Superior temporal gyrus (tissue), 1 donor: ENCODE results near the gene TMEM95.
"Not testable (repeated sequence)": the region's sequence is repeated elsewhere in the genome, so short reads cannot be mapped to it uniquely, and the experiment has no call there.

Experiments
- DNase-seq: peaks from one replicate; pipeline ENCODE4 v3.0.0-alpha.2; 2016; ENCODE audit errors: extremely low spot score

Gene TMEM95

DNA sequence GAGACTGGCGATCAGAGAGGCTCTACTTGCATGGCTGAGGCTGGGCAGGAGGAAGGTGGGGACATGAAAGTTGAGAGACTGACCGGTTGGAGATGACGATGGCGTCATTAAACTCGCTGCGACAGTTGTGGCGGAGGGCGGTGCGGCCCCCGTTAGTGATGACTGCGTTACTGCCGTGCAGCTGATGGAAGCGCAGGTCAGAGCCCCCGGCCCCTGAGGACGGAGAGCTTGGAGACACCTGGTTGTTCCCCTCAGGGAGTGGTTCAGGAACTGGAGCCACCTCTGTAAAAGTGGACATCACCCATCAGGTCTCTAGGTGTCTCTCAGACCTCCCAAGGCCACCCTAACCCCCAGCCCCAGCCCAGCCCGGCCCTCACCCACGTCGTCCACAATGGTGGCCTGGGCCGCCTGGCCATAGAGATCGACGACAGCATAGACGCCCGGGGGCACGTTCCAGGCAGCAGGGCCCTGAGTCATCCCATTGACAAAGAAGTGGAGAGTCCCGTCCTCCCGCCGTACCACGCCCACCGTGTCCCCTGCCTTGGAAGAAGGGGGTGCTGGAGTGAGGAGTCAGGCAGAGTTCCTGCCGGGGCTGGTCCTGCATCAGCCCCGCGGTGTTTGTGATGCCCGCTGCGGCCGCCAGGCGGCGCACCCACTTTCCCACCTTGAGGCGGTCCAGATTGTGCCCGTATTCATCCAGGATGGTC is 31.1 kb upstream of the TMEM95 start:
- peak; percentile 14 for DNase-seq

GRCh38 chr17:7324438-7324779 is 30.5 kb upstream of the TMEM95 start:
- DNase-seq: no peak

DNA sequence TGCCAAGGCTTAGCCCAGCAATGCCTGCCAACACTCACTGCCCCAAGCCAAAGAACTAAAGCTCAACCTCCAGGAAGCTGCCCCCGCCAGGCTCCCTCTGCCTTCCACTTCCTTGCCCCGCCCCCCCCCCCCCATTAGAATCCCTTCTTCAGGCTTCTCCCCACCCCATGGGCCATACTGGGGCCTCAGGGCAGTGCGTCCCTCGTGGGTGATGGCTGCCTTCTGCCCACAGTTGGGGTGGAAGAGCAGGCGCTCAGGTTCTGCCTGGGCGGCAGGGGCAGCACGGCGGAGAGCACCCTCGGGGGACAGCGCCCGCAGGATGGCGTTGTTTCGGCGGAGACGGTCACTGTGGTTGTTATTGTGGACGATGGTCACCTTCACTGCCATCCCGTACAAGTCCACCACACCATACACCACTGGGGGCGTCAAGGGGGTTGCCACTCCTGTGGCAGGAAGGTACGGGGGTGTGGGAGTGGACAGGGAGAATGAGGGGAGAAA is 29.9 kb upstream of the TMEM95 start:
- DNase-seq: no peak

- no peak for DNase-seq
Observed at GRCh38 chr17:7326186-7326585, 28.8 kb upstream of the TMEM95 start.

DNA sequence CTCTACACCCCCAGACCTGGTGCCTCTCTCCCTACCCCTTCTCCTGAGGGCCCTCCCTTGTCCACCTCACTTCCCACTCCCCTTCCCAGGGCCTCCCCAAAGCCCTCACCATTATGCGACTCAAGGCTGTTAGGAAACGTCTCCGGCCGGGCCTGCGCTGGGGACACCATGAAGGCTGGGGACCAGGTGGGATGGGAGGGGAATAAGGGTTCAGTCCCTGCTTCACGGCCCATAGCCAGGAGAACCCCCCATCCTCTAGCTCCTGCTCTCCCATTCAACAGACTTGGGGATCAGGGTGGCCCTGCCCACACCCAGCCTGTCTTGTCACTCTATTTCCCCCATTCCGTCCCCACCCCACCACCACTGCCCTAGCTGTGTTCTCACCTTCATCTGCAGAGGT is 27.9 kb upstream of the TMEM95 start:
- DNase-seq: no peak

GRCh38 chr17:7327501-7327900 is 27.5 kb upstream of the TMEM95 start:
- DNase-seq: no peak

DNA sequence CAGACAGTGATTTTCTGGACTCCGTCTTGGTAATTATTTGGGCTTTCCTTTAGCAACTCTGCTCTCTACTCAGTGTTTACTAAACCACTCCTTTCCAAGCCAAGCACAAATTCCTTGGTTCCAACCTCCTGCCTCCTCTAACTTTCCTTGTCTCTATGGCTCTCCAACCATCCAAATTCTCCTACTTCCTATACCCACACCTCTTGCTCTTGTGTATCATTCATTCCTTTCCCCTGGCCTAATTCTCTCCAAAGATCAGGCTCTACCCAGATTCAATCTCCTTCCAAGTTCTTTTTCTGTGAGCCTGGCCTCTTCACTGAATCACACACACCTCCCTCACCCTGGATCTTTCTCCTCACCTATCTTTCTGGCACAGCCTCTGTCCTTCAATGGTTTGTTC is 26.9 kb upstream of the TMEM95 start:
- no peak for DNase-seq

GRCh38 chr17:7328840-7329373 is 26.0 kb upstream of the TMEM95 start, which contains the start of gene NEURL4:
Gene NEURL4 (minus strand): TSS chr17:7329335. CDS start chr17:7329312, 23 bp downstream.
- peak; percentile 10 for DNase-seq

DNA sequence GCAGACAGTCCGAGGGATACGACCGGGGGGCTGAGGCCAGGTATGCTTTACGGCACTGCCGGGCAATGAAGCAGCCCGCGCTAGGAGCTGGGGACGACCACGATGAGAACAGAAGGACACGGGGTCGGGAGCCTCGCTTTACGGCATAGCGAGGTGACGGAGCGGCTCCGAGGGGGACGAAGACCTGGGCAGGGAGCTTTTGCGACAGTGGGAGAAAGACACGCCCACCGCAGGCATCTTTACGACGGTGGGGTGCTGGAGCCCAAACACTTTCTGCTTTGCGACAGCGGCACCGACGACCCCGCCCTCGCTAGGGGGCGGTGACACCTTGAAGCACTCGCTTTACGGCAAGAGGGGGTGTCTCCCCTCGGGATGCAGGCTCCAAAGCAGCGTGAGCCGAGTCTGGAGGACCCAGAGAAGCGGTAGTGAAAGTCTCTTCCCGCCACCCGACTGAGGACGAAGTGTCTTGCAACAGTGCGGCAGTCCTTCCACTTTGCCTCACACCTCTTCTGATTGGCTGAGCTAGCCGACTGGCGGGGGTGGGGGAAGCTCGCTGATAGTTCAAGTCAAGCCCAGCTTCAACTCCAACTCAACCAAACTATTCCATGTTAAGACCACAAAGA is 25.5 kb upstream of the TMEM95 start:
- peak; percentile 99 for DNase-seq

- no peak for DNase-seq
Observed at GRCh38 chr17:7329997-7330637, 24.8 kb upstream of the TMEM95 start.

DNA sequence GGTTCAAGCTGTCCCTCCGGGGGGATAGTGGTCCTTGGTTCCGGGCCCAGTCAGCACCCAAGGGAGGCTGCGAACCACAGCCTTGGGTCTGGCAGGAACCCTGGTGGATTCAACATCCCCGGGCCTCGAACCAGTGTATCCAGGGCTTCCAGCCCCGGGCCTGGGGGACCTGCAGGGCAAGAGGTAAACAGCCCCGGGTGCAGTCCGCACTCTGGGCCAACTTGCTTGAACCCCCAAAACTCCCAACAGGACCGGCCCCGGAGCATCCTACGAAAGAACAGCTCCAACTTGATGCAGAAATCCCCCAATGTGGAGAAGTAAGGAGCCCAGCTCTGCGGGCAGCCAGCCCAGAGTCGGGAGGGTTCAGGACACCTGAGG is 24.3 kb upstream of the TMEM95 start:
- DNase-seq: no peak

DNA sequence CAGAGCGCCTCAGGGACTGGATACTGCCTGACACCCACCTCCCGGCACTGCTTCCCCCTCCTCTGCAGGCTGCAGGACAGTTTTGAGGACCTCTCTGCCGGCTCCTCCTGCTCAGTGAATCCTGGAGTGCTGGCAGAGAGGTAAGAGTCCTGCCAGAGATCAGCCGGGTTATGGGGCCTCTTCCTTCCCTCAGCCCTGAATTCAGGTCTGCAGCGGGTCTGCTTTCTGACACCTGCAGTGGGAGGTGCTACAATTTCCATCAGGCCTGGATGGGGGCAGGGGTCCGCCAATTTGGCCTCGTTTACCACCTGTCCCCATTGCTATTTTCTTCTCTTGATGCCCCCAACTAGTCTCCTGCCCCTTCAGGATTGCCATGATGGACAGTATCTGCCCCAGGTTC is 22.8 kb upstream of the TMEM95 start:
- DNase-seq: no peak

DNA sequence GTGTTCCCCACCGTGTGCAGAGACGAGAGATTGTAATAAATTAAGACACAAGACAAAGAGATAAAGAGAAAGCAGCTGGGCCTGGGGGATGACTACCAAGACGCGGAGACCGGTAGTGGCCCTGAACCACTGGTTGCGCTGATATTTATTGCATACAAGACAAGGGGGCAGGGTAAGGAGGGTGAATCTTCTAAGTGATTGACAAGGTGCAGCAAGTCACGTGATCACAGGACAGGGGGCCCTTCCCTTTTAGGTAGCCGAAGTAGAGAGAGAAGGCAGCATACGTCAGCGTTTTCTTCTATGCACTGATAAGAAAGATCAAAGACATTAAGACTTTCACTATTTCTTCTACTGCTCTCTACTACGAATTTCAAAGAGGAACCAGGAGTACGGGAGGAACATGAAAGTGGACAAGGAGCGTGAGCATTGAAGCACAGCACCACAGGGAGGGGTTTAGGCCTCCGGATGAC is 22.3 kb upstream of the TMEM95 start:
- not testable (repeated sequence) for DNase-seq

DNA sequence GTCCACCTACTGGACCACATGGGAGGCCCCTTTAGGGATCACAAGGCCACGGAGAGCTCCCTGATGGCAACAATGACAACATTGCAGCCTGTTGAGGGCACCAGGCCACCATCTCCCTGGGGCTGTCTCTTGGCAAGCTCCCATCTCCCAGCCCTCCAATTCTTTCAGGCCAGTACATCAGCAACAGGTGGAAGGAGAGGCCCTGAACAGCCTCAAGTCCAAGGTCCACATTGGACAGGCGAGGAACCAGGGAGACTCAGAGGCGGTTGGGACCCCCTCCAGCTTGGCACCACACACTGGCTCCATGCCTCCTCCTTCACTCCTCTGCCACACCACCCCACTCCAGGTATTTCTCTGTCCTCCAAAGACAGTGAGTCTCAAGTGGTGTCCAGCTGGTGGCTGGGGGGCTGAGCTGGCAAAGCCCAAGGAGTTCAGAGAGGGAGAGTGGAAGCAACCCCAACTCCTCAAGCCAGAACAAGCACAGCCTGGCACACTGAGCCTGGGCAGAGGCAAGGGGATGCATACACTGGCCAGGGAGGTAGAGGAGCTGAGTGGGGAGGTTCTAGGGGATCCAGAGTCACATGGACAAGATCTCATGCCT is 19.9 kb upstream of the TMEM95 start:
- no peak for DNase-seq

DNA sequence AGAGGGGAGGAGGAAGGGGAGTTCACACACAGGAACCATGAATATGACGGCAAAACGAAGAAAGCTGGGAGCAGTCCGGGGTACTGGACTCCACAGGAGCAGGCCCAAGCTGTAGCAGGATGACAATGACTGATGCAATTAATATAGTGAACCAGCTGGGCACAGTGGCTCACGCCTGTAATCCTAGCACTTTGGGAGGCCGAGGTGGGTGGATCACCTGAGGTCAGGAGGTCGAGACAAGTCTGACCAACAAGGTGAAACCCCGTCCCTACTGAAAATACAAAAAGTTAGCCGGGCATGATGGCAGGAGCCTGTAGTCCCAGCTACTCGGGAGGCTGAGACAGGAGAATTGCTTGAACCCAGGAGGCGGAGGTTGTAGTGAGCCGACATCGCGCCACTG is 19.2 kb upstream of the TMEM95 start:
- DNase-seq: not testable (repeated sequence)

DNA sequence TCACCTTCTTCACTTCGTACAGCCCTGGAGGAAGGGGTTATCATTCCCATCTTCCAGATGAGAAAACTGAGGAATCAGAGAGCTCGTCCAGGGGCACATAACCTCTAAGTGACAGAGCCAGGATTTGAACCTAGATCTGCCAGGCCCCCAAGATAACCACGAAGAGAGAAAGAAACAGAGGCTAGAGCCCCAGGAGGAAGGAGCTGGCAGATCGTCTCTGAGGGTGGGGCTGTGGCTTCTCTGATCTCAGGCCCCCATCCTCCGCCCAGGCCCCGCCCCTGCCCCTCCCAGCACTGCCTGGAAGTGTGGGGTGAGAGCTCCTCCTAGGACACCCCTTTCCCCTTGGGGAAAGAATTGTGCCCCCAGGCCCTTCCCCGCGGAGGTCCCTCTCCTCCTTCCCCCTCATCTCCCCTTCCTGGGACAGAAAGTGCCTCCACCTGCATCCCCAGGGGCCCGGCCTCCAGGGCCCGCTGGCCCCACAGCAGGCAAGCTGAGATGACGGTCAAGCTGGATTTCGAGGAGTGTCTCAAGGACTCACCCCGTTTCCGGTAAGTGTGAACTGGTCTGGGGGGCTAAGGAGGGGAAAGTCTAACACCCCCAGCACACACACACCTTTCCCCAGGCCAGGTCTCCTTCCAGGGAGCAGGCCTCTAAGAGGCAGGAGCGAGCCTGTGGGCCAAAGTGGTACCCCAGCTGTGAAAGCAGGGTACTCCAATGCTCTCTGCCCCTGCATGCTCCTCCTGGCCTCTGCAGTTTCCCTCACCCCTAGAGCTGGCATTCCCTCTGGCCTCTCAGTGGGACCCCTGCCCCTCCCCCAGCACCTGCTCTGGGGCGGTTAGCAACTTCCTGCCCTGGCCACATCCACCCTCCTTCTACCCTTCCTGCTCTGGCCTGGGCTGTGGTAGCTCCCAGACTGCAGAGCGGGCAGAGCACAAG is 18.4 kb upstream of the TMEM95 start, which contains the start of gene ACAP1:
ACAP1 (plus strand) TSS at position 290 of the 936 bp plus-strand sequence; CDS start at position 496, 206 bp downstream.
- DNase-seq: no peak

DNA sequence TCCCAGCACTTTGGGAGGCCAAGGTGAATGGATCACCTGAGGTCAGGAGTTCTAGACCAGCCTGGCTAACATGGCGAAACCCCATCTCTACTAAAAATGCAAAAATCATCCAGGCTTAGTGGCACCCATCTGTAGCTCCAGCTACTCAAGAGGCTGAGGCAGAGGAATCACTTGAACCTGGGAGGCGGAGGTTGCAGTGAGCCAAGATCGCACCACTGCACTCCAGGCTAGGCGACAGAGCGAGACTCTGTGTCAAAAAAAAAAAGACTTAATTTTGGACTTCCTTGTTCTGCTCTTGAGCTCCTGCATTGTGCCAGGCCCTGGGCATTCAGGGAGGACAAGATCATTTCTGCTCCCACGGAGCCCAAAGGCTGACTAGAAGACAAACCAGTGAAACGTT is 17.4 kb upstream of the TMEM95 start:
- DNase-seq: not testable (repeated sequence)

- peak; percentile 15 for DNase-seq
Observed at GRCh38 chr17:7340179-7340578, 14.8 kb upstream of the TMEM95 start.

- no peak for DNase-seq
Observed at GRCh38 chr17:7341842-7342241, 13.1 kb upstream of the TMEM95 start.

- DNase-seq: no peak
Observed at GRCh38 chr17:7343250-7343649, 11.7 kb upstream of the TMEM95 start.
